ENCODE results near the gene TRIOBP.

GRCh38 chr22:37745548-37746365 lies 48.9 kb downstream of the TRIOBP start:
- no peak for TF ChIP-seq CTCF (IDR thresholded peaks at IDR 0.05; ENCODE audit: low read depth, low read length)
- no peak for TF ChIP-seq EZH2phosphoT487 (IDR thresholded peaks at IDR 0.05; ENCODE audit: low read depth)
